ENCODE measurements around the gene TSSK2.

Gene TSSK2

DNA sequence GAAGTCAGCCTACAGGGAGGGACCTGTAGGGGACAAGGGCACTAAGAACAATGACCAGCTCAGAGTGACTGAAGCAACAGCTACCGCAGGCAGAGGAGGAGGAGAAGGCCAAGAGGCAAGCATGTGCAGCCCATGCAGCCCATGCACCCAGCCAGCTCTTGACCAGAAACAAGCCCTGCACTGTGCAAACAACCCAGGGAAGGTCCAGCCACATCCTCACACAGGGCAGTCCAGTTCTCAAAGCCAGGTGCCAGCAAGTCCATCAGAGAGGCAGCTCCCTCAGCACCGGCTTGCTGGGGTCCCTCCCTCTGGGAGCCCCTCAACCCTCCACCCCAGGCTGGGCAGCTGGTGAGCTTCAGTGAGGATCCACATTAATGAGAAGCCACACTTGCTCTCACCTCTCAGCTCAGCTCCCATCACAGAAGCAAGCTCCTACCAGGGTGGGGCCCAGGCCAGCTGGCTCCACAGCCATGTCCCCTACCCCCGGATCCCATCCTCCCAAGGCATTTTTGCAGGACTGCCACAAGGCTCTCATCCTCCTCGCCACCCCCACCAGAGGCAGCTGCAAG is 16.0 kb upstream of the TSSK2 start:
- Histone ChIP-seq H3K4me2 (ENCODE audit: low read length) (no peak overlapping the region), H3K9me3 (ENCODE audit: control insufficient read depth, low read length) (no peaks in the 10 kb centered on the region), H2AFZ (no peak overlapping the region), H3K79me2 (peaks cover 58% of the 10 kb centered on the region), H3K27me3 (ENCODE audit: control insufficient read depth, insufficient read depth, low read length) (no peaks in the 10 kb centered on the region), H3K4me1 (peaks cover 3% of the 10 kb centered on the region), H3K27ac (no peak overlapping the region), H3K9ac (no peak overlapping the region), H3K36me3 (ENCODE audit: control insufficient read depth, insufficient read depth, low read length) (no peaks in the 10 kb centered on the region), H3K4me3 (ENCODE audit: low read depth, low read length) (no peak overlapping the region)
- TF ChIP-seq, protein P1, sequence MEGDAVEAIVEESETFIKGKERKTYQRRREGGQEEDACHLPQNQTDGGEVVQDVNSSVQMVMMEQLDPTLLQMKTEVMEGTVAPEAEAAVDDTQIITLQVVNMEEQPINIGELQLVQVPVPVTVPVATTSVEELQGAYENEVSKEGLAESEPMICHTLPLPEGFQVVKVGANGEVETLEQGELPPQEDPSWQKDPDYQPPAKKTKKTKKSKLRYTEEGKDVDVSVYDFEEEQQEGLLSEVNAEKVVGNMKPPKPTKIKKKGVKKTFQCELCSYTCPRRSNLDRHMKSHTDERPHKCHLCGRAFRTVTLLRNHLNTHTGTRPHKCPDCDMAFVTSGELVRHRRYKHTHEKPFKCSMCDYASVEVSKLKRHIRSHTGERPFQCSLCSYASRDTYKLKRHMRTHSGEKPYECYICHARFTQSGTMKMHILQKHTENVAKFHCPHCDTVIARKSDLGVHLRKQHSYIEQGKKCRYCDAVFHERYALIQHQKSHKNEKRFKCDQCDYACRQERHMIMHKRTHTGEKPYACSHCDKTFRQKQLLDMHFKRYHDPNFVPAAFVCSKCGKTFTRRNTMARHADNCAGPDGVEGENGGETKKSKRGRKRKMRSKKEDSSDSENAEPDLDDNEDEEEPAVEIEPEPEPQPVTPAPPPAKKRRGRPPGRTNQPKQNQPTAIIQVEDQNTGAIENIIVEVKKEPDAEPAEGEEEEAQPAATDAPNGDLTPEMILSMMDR (IDR thresholded peaks at IDR 0.05), result no peak

DNA sequence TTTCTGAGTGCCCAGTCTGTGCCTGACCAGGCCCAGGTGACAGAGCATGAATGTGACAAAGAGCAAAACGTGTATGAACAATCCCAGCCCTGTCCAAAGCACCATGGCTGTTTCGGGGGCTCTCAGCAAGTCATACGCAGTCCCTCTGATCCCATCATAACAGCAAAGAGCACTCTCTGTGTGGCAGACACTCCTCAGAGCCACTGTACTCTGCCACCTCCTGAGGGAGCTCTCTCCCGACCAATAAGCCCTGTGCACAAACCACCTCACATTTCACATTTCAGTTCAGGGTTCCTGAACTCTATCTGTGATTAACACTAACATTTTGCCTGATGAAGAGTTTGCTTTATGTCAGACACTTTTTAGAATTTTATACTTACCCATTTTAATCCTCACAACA is 15.5 kb upstream of the TSSK2 start:
- H3K27ac ChIP-seq, result no peak overlapping the region
- no peaks in the 10 kb centered on the region for H3K36me3 ChIP-seq (ENCODE audit: control insufficient read depth, insufficient read depth, low read length)
- H3K4me3 ChIP-seq (ENCODE audit: low read depth, low read length), result no peak overlapping the region
- TF ChIP-seq, protein P1 (IDR thresholded peaks at IDR 0.05), result no peak
- no peaks in the 10 kb centered on the region for H3K27me3 ChIP-seq (ENCODE audit: control insufficient read depth, insufficient read depth, low read length)
- H3K79me2 ChIP-seq, result peaks cover 60% of the 10 kb centered on the region
- no peak overlapping the region for H3K9ac ChIP-seq
- H3K9me3 ChIP-seq (ENCODE audit: control insufficient read depth, low read length), result no peaks in the 10 kb centered on the region
- H2AFZ ChIP-seq, result no peak overlapping the region
- H3K4me1 ChIP-seq, result peaks cover 5% of the 10 kb centered on the region
- no peak overlapping the region for H3K4me2 ChIP-seq (ENCODE audit: low read length)

DNA sequence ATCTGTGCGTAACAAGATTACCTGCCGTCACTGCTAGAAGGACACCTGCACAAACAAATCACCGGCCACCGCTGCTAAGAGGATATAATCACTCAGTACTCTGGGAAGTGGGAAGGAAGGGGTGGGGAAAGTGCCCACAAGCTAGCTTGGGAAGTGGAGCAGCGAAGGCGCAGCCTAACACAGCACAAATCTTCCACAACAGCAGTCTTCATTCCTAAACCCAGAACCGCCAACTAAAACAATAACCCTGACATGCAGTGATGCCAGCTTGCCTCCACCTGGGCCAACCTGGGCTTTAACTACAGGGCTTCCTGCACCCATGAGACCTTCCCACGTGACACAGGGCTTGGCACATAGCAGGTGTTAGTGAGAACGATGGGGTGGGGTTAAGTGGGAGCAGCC is 14.0 kb upstream of the TSSK2 start:
- Histone ChIP-seq H3K4me3 (ENCODE audit: low read depth, low read length) (no peak overlapping the region), H3K9ac (no peak overlapping the region), H3K36me3 (ENCODE audit: control insufficient read depth, insufficient read depth, low read length) (no peaks in the 10 kb centered on the region), H3K27me3 (ENCODE audit: control insufficient read depth, insufficient read depth, low read length) (no peaks in the 10 kb centered on the region), H3K4me2 (ENCODE audit: low read length) (no peak overlapping the region), H3K9me3 (ENCODE audit: control insufficient read depth, low read length) (no peaks in the 10 kb centered on the region), H3K27ac (no peak overlapping the region), H3K79me2 (peaks cover 53% of the 10 kb centered on the region), H3K4me1 (peaks cover 7% of the 10 kb centered on the region), H2AFZ (no peak overlapping the region)
- TF ChIP-seq, protein P1 (IDR thresholded peaks at IDR 0.05), result no peak

DNA sequence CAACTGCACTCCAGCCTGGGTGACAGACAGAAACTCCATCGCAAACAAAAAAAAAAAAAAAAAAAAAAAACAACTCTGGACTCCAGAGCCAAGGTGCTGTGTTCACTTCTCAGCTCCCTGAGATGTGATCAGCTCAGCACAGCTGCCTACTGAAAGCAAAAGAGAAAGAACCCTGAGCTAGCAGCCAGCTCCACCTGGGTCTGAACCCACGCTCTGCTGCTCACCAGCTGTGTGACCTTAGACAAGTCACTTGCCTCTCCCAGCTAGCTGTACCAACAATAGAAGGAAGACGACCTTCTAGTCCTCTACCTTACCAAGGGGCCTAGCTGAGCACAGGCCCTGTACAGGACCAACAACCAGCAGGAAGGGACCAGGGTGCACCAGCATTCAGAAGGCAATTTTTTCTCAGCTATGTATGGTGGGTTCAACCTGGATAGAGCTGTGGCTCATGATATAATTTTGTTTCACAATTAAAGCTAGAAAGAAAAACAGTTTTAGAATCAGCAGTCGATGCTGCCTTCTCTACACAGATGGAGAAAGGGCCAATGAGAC is 12.7 kb upstream of the TSSK2 start:
- Histone ChIP-seq H3K27me3 (ENCODE audit: control insufficient read depth, insufficient read depth, low read length) (no peaks in the 10 kb centered on the region), H3K9me3 (ENCODE audit: control insufficient read depth, low read length) (no peaks in the 10 kb centered on the region), H3K4me3 (ENCODE audit: low read depth, low read length) (no peak overlapping the region), H2AFZ (no peak overlapping the region), H3K4me2 (ENCODE audit: low read length) (no peak overlapping the region), H3K9ac (no peak overlapping the region), H3K27ac (no peak overlapping the region), H3K36me3 (ENCODE audit: control insufficient read depth, insufficient read depth, low read length) (no peaks in the 10 kb centered on the region), H3K4me1 (peaks cover 7% of the 10 kb centered on the region), H3K79me2 (peaks cover 53% of the 10 kb centered on the region)
- TF ChIP-seq, protein P1 (IDR thresholded peaks at IDR 0.05), result no peak

DNA sequence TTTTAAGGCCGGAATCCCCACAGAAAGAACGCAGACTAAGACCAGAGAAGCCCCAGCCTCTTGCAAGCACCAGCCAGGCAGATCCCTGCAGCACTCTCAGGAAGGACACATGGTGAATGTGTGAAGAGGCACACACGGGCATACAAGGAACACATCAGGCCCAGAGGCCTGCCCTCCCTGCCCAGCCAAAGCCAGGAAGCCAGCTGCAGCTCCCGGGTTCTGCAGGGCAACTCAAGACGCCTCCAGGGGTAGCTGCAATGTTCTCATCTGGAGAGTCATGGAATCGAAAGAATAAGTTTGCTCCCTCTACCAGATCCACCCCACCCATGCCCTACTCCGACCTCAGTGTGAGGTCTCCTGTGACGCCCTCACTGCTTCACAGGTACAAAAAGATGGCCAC is 11.2 kb upstream of the TSSK2 start:
- TF ChIP-seq, protein P1 (IDR thresholded peaks at IDR 0.05), result no peak
- H3K27ac ChIP-seq, result no peak overlapping the region
- H3K4me3 ChIP-seq (ENCODE audit: low read depth, low read length), result no peak overlapping the region
- peaks cover 52% of the 10 kb centered on the region for H3K79me2 ChIP-seq
- no peaks in the 10 kb centered on the region for H3K9me3 ChIP-seq (ENCODE audit: control insufficient read depth, low read length)
- H3K27me3 ChIP-seq (ENCODE audit: control insufficient read depth, insufficient read depth, low read length), result no peaks in the 10 kb centered on the region
- no peaks in the 10 kb centered on the region for H3K36me3 ChIP-seq (ENCODE audit: control insufficient read depth, insufficient read depth, low read length)
- H3K4me1 ChIP-seq, result peaks cover 7% of the 10 kb centered on the region
- H3K9ac ChIP-seq, result no peak overlapping the region
- no peak overlapping the region for H2AFZ ChIP-seq
- no peak overlapping the region for H3K4me2 ChIP-seq (ENCODE audit: low read length)

Data from parathyroid adenoma (tissue), 2 donors.